Measurements from ENCODE around the gene APOD.
"Not testable (repeated sequence)": the region's sequence is repeated elsewhere in the genome, so short reads cannot be mapped to it uniquely, and the experiment has no call there.

APOD gene

GRCh38 chr3:195583831-195584542 is at the start of gene APOD:
Gene APOD, minus strand, starts transcription at chr3:195583940. Its CDS starts 4,479 bp downstream, at chr3:195579461.
- DNase-seq (ENCODE audit: low read depth in 1 of 2, low spot score in 1 of 2) = no peak

- not testable (repeated sequence) for DNase-seq (ENCODE audit: low read depth in 1 of 2, low spot score in 1 of 2)
Measured at GRCh38 chr3:195633351-195633750, 49.6 kb upstream of the APOD start.

- not testable (repeated sequence) for DNase-seq (ENCODE audit: low read depth in 1 of 2, low spot score in 1 of 2)
Measured at GRCh38 chr3:195632501-195633185, 48.9 kb upstream of the APOD start.

GRCh38 chr3:195632046-195632445 is 48.3 kb upstream of the APOD start:
- DNase-seq (ENCODE audit: low read depth in 1 of 2, low spot score in 1 of 2) = not testable (repeated sequence)

DNA sequence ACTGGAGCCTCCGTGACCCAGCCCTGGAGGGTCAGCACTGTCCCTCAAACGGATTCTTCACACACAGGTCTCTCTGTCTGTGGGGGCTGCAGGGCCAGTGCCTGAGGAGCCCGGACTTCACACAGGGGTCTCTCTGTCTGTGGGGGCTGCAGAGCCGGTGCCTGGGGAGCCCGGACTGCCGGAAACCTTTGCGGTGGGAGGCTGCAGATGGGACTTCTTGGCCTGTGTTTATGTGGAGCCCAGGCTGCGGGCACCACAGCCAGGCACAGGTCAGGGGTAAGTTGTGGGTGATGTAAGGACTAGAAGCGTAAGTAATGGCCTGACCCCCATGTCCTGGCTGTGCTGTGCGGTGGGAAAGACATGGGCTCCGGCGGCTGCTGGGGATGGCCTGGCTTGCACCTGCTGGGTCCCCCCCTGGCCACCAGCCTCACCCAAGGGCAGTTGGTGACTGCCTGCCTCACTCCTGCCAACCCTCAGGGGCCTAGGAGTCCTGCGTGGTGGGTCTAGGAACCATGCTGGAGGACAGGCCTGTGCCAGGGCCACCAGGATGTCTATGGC is 47.3 kb upstream of the APOD start:
- not testable (repeated sequence) for DNase-seq (ENCODE audit: low read depth in 1 of 2, low spot score in 1 of 2)

DNA sequence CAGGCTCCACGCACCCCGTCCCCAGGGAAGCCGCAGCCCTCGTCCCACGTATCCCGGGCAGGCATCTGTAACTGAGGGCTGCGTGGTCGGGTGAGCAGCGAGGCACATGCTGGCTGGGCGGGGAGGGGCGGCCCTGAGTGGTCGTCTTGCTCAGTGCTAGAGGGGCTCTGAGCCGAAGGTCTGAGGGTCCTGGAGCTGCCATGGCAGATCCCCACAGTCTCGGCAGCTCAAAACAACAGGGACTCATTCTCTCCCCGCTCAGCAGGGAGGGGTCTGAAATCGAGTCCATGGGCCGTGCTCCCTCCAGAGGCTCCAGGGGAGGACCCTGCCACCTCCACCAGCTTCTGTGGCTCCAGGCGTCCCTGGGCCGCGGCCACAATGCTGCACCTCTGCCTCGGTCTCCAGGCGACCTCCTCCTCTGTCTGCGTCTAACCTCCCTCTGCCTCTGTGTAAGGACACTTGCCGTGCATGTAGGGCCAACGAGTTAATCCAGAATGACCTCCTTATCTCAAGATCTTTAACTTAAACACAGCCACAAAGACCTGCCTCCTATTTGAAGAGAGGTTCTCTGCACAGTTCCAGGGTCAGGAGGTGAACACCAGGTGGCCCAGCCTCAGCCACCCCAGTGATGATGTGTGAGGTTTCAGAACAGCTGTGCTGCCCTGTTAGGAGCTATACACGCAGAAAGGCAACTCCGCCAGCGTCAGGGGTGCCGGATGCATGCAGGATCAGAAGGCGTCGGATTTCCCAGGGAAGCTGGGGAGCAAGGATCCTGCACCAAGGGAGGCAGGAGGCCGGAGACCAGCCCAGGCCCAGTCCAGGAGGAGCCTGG is 46.6 kb upstream of the APOD start:
- DNase-seq (ENCODE audit: low read depth in 1 of 2, low spot score in 1 of 2) = not testable (repeated sequence)

GRCh38 chr3:195629682-195630081 is 45.9 kb upstream of the APOD start:
- DNase-seq (ENCODE audit: low read depth in 1 of 2, low spot score in 1 of 2) = not testable (repeated sequence)

DNA sequence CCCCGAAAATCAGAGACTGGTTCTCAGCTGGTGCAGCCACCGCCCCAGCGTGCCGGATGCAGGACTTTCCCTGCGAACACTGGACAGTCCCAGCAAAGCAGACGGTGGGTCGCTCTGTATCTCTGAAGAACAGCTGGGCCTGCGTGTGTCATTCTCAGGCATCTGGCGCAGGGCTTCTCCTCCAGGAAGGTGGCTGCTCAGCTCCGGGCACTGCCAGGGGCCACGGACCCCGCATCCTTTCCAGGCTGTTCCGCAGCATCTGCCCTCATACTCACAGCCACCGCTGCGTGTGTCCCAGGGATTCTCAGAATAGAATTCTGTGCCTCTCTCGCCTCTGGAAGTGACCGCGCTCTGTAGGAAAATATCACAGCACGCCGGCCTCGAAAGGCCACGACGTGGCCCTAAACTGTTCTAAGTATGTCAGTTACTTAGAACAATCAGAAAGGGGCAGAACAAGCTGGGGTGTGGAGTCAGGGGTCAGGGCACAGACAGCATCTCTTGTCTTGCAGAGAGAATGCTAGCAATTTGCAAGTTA is 44.7 kb upstream of the APOD start:
- DNase-seq (ENCODE audit: low read depth in 1 of 2, low spot score in 1 of 2) = not testable (repeated sequence)

DNA sequence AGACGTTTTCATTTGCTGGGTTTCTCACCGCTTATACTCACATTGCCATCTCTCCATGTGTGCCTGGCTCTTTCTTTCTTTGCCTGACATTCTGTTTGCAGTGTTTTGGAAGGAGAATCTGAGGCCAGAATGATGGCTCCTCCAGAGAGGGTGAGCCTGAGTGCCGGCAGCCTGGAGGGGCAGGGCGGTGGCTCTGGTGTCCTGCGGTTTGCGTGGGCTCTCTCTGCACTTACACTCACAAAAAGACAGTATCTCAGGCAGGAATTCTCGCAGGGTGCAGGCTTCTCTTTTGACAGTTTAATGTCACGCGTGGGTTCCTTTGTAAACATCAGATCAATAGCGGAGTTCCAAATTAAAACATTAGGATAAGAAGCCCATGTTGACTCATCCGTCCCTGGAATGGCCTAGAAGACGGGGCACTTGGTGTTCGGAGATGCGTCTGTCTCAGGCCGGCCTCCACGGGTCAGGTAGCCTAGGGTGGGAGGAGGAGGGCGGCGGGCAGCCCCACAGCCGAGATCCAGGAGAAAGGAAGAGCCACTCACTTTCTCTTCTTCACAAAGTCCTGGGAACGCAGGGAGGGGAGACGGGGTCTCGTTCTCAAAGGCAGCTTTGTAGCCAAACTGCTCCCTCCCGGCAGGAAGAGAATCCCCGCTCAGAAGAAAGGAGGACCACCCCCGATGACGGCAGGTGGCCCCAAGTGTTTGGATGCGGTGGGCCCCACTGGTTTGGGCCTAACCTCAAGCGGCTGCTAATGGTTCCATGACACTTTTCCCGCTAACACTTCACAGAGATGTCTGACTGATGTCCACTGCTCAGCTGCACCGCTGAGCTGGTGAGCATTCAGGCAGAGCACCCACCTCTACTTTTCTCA is 44.0 kb upstream of the APOD start:
- not testable (repeated sequence) for DNase-seq (ENCODE audit: low read depth in 1 of 2, low spot score in 1 of 2)

GRCh38 chr3:195624603-195625560 is 41.1 kb upstream of the APOD start:
- not testable (repeated sequence) for DNase-seq (ENCODE audit: low read depth in 1 of 2, low spot score in 1 of 2)

DNA sequence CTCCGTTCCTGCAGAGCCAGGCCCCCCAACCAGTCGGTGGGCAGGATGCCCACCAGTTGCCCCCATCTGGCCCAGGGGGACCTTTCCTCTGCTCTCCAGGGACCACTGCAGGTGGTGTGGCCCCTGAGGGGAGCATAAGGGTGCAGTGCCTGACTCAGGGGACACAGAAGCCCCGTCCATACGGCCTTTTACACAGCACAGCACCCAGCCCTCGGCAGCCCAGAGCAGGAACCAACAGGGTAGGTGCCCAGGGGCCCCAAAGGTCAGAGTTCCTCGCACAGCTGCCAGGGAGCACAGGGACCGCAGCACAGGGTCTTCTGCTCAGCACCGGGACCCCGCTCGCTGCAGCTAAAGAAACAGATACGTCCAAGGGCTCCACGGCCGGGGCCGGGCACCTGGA is 40.4 kb upstream of the APOD start:
- DNase-seq (ENCODE audit: low read depth in 1 of 2, low spot score in 1 of 2) = not testable (repeated sequence)

- DNase-seq (ENCODE audit: low read depth in 1 of 2, low spot score in 1 of 2) = not testable (repeated sequence)
Measured at GRCh38 chr3:195623217-195623965, 39.7 kb upstream of the APOD start.

GRCh38 chr3:195622523-195623170 is 38.9 kb upstream of the APOD start:
- not testable (repeated sequence) for DNase-seq (ENCODE audit: low read depth in 1 of 2, low spot score in 1 of 2)

GRCh38 chr3:195622012-195622411 is 38.3 kb upstream of the APOD start:
- not testable (repeated sequence) for DNase-seq (ENCODE audit: low read depth in 1 of 2, low spot score in 1 of 2)

- DNase-seq (ENCODE audit: low read depth in 1 of 2, low spot score in 1 of 2) = not testable (repeated sequence)
Measured at GRCh38 chr3:195621095-195621494, 37.4 kb upstream of the APOD start.

DNA sequence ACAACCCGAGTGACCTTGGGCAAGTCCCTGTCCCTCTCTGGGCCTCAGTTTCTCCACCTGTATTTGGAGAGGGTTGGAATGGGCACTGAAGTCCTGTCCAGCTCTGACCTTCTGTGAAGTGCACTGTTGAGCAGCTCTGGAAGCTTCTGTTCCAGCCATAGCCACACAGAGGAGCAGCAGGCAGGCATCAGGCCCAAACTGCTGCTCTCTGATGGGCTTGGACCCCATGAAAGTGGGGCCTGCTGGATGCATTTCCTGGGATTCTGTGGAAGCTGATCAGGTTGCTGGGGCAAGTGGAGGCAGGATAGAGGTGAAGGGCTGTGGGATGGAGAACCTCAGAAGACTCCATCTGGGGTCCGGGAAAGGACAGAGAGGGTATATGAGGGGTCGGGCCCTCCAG is 36.7 kb upstream of the APOD start:
- DNase-seq (ENCODE audit: low read depth in 1 of 2, low spot score in 1 of 2) = not testable (repeated sequence)

DNA sequence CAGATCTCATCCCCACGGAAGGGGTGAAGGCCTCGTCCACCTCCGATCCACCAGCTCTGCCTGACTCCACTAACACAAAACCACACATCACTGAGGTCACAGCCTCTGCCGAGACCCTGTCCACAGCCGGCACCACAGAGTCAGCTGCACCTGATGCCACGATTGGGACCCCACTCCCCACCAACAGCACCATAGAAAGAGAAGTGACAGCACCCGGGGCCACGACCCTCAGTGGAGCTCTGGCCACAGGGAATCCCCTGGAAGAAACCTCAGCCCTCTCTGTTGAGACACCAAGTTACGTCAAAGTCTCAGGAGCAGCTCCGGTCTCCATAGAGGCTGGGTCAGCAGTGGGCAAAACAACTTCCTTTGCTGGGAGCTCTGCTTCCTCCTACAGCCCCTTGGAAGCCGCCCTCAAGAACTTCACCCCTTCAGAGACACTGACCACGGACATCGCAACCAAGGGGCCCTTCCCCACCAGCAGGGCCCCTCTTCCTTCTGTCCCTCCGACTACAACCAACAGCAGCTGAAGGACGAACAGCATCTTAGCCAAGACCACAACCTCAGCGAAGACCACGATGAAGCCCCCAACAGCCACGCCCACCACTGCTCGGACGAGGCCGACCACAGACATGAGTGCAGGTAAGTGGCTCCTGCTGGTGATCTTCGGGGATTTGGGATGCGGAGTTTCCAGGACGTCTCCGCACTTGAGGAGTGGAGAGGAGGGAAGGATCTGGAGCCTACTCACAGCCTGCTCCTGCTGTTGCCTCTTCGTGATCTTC is 36.0 kb upstream of the APOD start:
- not testable (repeated sequence) for DNase-seq (ENCODE audit: low read depth in 1 of 2, low spot score in 1 of 2)

Data from stimulated activated CD4-positive, alpha-beta T cell treated with anti-CD3 and anti-CD28 coated beads, Interleukin-15, amount 100 ng/mL, for 1 hour (primary cell).